ENCODE results near the gene MSANTD4.

DNA sequence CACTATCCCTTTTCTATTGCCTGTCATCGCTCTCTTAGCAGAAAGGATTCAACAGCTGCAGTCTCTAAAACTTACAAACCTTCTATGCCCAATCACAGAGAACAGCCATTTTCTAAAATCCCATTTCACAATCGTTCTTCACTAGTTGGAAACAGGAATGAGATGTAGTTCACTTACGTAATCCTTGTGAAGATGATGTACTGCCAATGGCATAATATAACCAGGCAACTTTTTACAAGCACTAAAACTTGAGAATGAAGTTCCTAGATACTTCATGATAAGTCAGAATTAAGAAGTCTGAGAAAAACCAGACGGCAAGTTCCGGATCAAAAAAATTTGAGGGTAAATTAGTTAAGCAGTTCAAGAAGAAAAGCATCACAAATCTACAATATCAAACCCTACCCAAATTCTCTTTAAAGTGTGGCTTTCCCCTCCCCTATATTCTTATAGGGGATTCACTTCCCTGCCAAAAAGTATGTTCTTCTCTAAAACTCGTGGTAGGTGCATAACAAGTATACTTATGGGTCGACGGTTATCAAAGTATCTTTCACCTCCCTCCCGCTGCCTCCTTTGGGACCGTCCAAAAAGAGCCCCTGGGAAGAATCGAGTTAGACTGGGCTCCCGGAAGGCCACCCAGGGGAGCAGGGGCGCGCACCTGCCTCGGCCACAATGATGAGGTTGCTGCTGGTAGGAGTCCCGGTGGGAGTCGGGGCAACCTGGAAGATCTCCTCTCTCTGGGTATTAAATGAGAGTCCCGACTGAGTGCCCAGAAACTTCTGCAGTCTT is 666 bp downstream of the MSANTD4 start:
- TF ChIP-seq POLR2AphosphoS5 (IDR thresholded peaks at IDR 0.05; ENCODE audit: low read depth): no peak
- TF ChIP-seq, protein P1, sequence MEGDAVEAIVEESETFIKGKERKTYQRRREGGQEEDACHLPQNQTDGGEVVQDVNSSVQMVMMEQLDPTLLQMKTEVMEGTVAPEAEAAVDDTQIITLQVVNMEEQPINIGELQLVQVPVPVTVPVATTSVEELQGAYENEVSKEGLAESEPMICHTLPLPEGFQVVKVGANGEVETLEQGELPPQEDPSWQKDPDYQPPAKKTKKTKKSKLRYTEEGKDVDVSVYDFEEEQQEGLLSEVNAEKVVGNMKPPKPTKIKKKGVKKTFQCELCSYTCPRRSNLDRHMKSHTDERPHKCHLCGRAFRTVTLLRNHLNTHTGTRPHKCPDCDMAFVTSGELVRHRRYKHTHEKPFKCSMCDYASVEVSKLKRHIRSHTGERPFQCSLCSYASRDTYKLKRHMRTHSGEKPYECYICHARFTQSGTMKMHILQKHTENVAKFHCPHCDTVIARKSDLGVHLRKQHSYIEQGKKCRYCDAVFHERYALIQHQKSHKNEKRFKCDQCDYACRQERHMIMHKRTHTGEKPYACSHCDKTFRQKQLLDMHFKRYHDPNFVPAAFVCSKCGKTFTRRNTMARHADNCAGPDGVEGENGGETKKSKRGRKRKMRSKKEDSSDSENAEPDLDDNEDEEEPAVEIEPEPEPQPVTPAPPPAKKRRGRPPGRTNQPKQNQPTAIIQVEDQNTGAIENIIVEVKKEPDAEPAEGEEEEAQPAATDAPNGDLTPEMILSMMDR (IDR thresholded peaks at IDR 0.05; ENCODE audit: insufficient read depth, low read length): no peak
- TF ChIP-seq, protein P2, sequence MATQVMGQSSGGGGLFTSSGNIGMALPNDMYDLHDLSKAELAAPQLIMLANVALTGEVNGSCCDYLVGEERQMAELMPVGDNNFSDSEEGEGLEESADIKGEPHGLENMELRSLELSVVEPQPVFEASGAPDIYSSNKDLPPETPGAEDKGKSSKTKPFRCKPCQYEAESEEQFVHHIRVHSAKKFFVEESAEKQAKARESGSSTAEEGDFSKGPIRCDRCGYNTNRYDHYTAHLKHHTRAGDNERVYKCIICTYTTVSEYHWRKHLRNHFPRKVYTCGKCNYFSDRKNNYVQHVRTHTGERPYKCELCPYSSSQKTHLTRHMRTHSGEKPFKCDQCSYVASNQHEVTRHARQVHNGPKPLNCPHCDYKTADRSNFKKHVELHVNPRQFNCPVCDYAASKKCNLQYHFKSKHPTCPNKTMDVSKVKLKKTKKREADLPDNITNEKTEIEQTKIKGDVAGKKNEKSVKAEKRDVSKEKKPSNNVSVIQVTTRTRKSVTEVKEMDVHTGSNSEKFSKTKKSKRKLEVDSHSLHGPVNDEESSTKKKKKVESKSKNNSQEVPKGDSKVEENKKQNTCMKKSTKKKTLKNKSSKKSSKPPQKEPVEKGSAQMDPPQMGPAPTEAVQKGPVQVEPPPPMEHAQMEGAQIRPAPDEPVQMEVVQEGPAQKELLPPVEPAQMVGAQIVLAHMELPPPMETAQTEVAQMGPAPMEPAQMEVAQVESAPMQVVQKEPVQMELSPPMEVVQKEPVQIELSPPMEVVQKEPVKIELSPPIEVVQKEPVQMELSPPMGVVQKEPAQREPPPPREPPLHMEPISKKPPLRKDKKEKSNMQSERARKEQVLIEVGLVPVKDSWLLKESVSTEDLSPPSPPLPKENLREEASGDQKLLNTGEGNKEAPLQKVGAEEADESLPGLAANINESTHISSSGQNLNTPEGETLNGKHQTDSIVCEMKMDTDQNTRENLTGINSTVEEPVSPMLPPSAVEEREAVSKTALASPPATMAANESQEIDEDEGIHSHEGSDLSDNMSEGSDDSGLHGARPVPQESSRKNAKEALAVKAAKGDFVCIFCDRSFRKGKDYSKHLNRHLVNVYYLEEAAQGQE (IDR thresholded peaks at IDR 0.05; ENCODE audit: insufficient replicate concordance, low read depth): no peak

Measured in HL-60 (cell line).